K562 (cell line): Measurements from ENCODE around the gene ARHGAP26. TPM values are rescaled to one million over a fixed set of nuclear protein-coding genes. Genes with fewer than 3 reads are reported as not detected.

Experiments used
- ATAC-seq: fragments of 200-7000 bp; cut with Tn5 transposase; 3 replicates; pipeline ENCODE4 v1.9.1; 2020; ENCODE audit warnings: moderate library complexity
- BruUV-seq: library from RNA; stranded (reverse); fragments of 400-500 nt; replicated peaks from 2 replicates; lab custom pipeline; 2021; lab: Mats Ljungman, UMichigan
- CTCF ChIA-PET: fragments of 300-600 bp; formaldehyde crosslinking; extraction: SDS; loops from one replicate; lab custom pipeline; 2021; ENCODE audit warnings: low intra/inter-chr PET ratio; lab: Yijun Ruan, JAX
- POLR2A ChIA-PET: fragments of 300-600, 350-650 bp; sonication (Branson Sonifier 250); formaldehyde crosslinking; extraction: SDS; loops from one replicate; lab custom pipeline; 2021; ENCODE audit warnings: antibody characterized with exemption, inconsistent platforms; lab: Yijun Ruan, JAX
- DNase-seq, 4 experiments: peaks; one replicate each; pipeline versions ENCODE4 v3.0.0 to v3.0.0-alpha.2; 2011 to 2018; ENCODE audit warnings: low spot score in 3 of 4, mixed read lengths in 3 of 4; ENCODE audit errors: extremely low read depth in 1 of 4
- FAIRE-seq: peaks from 2 replicates; lab custom pipeline; 2011; peaks lifted over from hg19 to GRCh38; lab: Jason Lieb, UNC
- H2AFZ ChIP-seq: 2 replicates; pipeline ENCODE4 v1.6.0; 2011; ENCODE audit warnings: low read depth, low read length, control low read depth, inconsistent platforms
- H3K27ac ChIP-seq: fragments of 200-600 bp; 3 replicates; pipeline ENCODE4 v1.8.0; 2011; ENCODE audit warnings: low read depth, mild to moderate bottlenecking, control low read depth, inconsistent platforms, low read length, moderate library complexity, mixed read lengths; ENCODE audit errors: extremely low read depth
- H3K27me3 ChIP-seq, 2 experiments: fragments of 300-600 bp in 1 of 2; 2 replicates in 1 of 2; 3 replicates in 1 of 2; pipeline versions ENCODE4 v1.6.0 to v1.8.0; 2011; ENCODE audit warnings: inconsistent platforms in 2 of 2, low read length in 2 of 2, mild to moderate bottlenecking in 1 of 2, mixed read lengths in 1 of 2, moderate library complexity in 1 of 2; ENCODE audit not compliant: control insufficient read depth in 2 of 2, insufficient read depth in 2 of 2
- H3K36me3 ChIP-seq: fragments of 300-600 bp; 3 replicates; pipeline ENCODE4 v1.8.0; 2011; ENCODE audit warnings: mild to moderate bottlenecking, low read length, inconsistent platforms; ENCODE audit not compliant: control insufficient read depth, insufficient read depth
- H3K4me1 ChIP-seq, 2 experiments: fragments of 200-600 bp in 1 of 2; replicated peaks in 1 of 2; 2 replicates in 1 of 2; 3 replicates in 1 of 2; pipeline versions ENCODE4 v1.5.1 to v1.8.0; 2011; ENCODE audit warnings: inconsistent platforms in 2 of 2, low read length in 2 of 2, mild to moderate bottlenecking in 1 of 2, mixed read lengths in 1 of 2, moderate library complexity in 1 of 2; ENCODE audit not compliant: control insufficient read depth in 2 of 2, insufficient read depth in 2 of 2
- H3K4me2 ChIP-seq: 2 replicates; pipeline ENCODE4 v1.6.1; 2011; ENCODE audit warnings: low read length, control low read depth, inconsistent platforms, mixed read lengths; ENCODE audit not compliant: insufficient read depth
- H3K4me3 ChIP-seq: fragments of 200-600 bp; sonication (generic), shearing (Covaris generic); 2 replicates; pipeline ENCODE4 v1.5.1; 2016; ENCODE audit warnings: control low read depth, inconsistent platforms
- H3K79me2 ChIP-seq: fragments of 200-600 bp; 3 replicates; pipeline ENCODE4 v1.8.0; 2011; ENCODE audit warnings: low read length, inconsistent platforms; ENCODE audit not compliant: control insufficient read depth, insufficient read depth
- H3K9ac ChIP-seq, 2 experiments: 2 replicates each; pipeline versions ENCODE4 v1.6.0 to v1.6.1; 2011; ENCODE audit warnings: low read depth in 2 of 2, low read length in 2 of 2, control low read depth in 1 of 2, inconsistent platforms in 1 of 2, mild to moderate bottlenecking in 1 of 2, mixed read lengths in 1 of 2; ENCODE audit not compliant: insufficient read depth in 1 of 2
- H3K9me1 ChIP-seq: one replicate; pipeline ENCODE4 v1.6.0; 2011; ENCODE audit warnings: inconsistent platforms, mild to moderate bottlenecking, low read length, moderate library complexity; ENCODE audit not compliant: control insufficient read depth, insufficient read depth
- H3K9me3 ChIP-seq: replicated peaks from 2 replicates; pipeline ENCODE4 v1.5.1; 2011; ENCODE audit warnings: low read depth, low read length, inconsistent platforms; ENCODE audit not compliant: control insufficient read depth, insufficient read depth
- H4K20me1 ChIP-seq: replicated peaks from 2 replicates; pipeline ENCODE4 v1.6.1; 2011; ENCODE audit warnings: low read length, inconsistent platforms, mixed read lengths; ENCODE audit not compliant: control insufficient read depth, insufficient read depth
- BCOR ChIP-seq: fragments of 450-650 bp; IDR thresholded peaks from 2 replicates; pipeline ENCODE4 v1.6.1; 2016
- ESRRA ChIP-seq: fragments of 450-650 bp; IDR thresholded peaks from 2 replicates; pipeline ENCODE4 v1.6.1; 2014; ENCODE audit warnings: low read depth, mild to moderate bottlenecking, moderate library complexity, borderline replicate concordance
- ESRRB ChIP-seq: fragments of 250-450 bp; sonication (Bioruptor Pico); IDR thresholded peaks from 2 replicates; pipeline ENCODE4 v1.5.0; 2020; ENCODE audit warnings: mild to moderate bottlenecking, moderate library complexity, borderline replicate concordance
- FOS ChIP-seq: IDR thresholded peaks from 3 replicates; pipeline ENCODE4 v1.6.1; 2011; ENCODE audit not compliant: insufficient read length; ENCODE audit errors: extremely low read depth
- FOXK1 ChIP-seq: sonication (generic); formaldehyde crosslinking; IDR thresholded peaks from 2 replicates; pipeline ENCODE4 v1.8.0; 2022; ENCODE audit warnings: missing genetic modification reagents, mild to moderate bottlenecking, borderline replicate concordance
- GABPB1 ChIP-seq: sonication (generic); formaldehyde crosslinking; IDR thresholded peaks from 2 replicates; pipeline ENCODE4 v1.8.0; 2022; ENCODE audit warnings: mild to moderate bottlenecking, missing genetic modification reagents
- MCM7 ChIP-seq, 2 experiments: fragments of 450-650 bp; IDR thresholded peaks; 2 replicates each; pipeline ENCODE4 v1.6.1; 2016 to 2018
- NFIX ChIP-seq: fragments of 250-450 bp; sonication (Bioruptor Pico); IDR thresholded peaks from 2 replicates; pipeline ENCODE4 v1.4.0; 2020; ENCODE audit warnings: low read depth, mild to moderate bottlenecking, moderate library complexity
- PML ChIP-seq: IDR thresholded peaks from 2 replicates; pipeline ENCODE4 v1.6.1; 2012; ENCODE audit warnings: low read length, inconsistent platforms
- ZKSCAN3 ChIP-seq: fragments of 250-450 bp; sonication (Bioruptor Pico); IDR thresholded peaks from 2 replicates; pipeline ENCODE4 v1.4.0; 2020
- ZNF165 ChIP-seq: fragments of 250-450 bp; sonication (Bioruptor Pico); IDR thresholded peaks from 2 replicates; pipeline ENCODE4 v1.4.0; 2020; ENCODE audit warnings: borderline replicate concordance
- ZNF830 ChIP-seq: fragments of 250-450 bp; sonication (Bioruptor Pico); IDR thresholded peaks from 2 replicates; pipeline ENCODE4 v1.5.0; 2021; ENCODE audit warnings: mild to moderate bottlenecking
- WGBS: fragments of 100-300 bp; shearing (Covaris generic); methylation state at CpG from one replicate; pipeline ENCODE4 v1.1.6; 2016; ENCODE audit warnings: low coverage, mixed read lengths; ENCODE audit not compliant: insufficient coverage; ENCODE audit errors: missing lambda C conversion rate; 5-methylcytosine and 5-hydroxymethylcytosine counted together
- in situ Hi-C: fragments of 300-500 bp; cut with MboI; formaldehyde crosslinking; loops from 4 replicates; pipeline ENCODE4 v1.15.0; 2018; ENCODE audit warnings: inconsistent platforms, mixed read lengths
- intact Hi-C: fragments of 100-400 bp; cut with micrococcal nuclease; formaldehyde crosslinking; loops from 2 replicates; pipeline ENCODE4 v1.14.2; 2022
- polyA plus RNA-seq, 8 experiments: library from polyadenylated mRNA; depleted of rRNA in 4 of 8; stranded (reverse) in 5 of 8; unstranded in 3 of 8; fragments of >200 nt; fragmentation: Nextera tagmentation in 2 of 8; fragmentation: Illumina TruSeq in 1 of 8; extraction: Ambion mirVana in 2 of 8; extraction: Trizol in 1 of 8; gene quantifications; 2 replicates each; pipeline versions ENCODE4 v1.2.1 to v1.2.3, GENCODE V29; 2011 to 2014; ENCODE audit warnings: inconsistent platforms in 1 of 8, missing spikeins in 1 of 8
- total RNA-seq, 7 experiments: library from RNA; depleted of rRNA in 6 of 7; stranded (reverse); fragments of >200 nt in 6 of 7; fragmentation: Illumina TruSeq in 2 of 7; extraction: Trizol in 2 of 7; gene quantifications; 2 replicates each; pipeline versions ENCODE4 v1.2.1 to v1.2.3, GENCODE V29; 2011 to 2021; ENCODE audit warnings: low replicate concordance in 1 of 7
- TF ChIP-seq, protein P1 (sequence below): sonication (generic); formaldehyde crosslinking; IDR thresholded peaks from 2 replicates; pipeline ENCODE4 v1.8.1; 2023; ENCODE audit warnings: mild to moderate bottlenecking, missing genetic modification reagents
- TF ChIP-seq, protein P2 (sequence below): fragments of 450-650 bp; conservative IDR thresholded peaks from 2 replicates; pipeline ENCODE4 v1.6.1; 2016; ENCODE audit warnings: missing genetic modification characterization, low read depth, mild to moderate bottlenecking, missing compliant biosample characterization, moderate library complexity
- TF ChIP-seq, protein P3 (sequence below): fragments of 450-650 bp; formaldehyde crosslinking; IDR thresholded peaks from 2 replicates; pipeline ENCODE4 v1.4.0; 2020; ENCODE audit warnings: mild to moderate bottlenecking, moderate library complexity
- TF ChIP-seq, protein P4 (sequence below): fragments of 250-450 bp; sonication (Bioruptor Pico); IDR thresholded peaks from 2 replicates; pipeline ENCODE4 v1.5.0; 2021; ENCODE audit warnings: mild to moderate bottlenecking, borderline replicate concordance

ARHGAP26 gene
- total and polyA plus RNA-seq, 9 of the 15 experiments (the other 6 are each of a cell fraction or from before 2014, with no cell fraction given), result 0.13 to 1.1 (median 0.55) TPM

DNA sequence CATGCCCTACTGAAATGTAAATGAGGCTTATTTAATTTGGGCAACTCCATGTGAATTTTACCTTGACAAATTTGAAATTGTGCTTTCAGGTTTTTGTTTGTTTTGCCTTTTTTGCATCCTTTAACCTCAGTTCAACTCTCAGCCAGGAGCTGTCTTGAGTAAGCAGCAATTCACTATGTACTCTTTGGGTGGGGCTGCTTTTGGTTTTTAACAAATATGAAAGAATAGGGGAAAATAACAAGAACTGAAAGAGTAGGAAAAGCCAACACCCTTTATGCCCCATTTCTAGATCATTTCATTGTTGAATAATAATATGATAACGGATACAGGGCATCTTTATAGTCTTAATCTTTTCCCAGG, 192.0 kb downstream of the ARHGAP26 start:
- WGBS, result 0% methylated on average over 1 of the region's 1 CpG
- DNase-seq, result no peak
- POLR2A ChIA-PET, result interaction anchor here (1.3 kb wide), 1 partner anchor 9 kb away, joined by 3 read pairs; no protein-coding TSS in a partner anchor
- no peak for TF ChIP-seq BCOR
- TF ChIP-seq, protein P1, sequence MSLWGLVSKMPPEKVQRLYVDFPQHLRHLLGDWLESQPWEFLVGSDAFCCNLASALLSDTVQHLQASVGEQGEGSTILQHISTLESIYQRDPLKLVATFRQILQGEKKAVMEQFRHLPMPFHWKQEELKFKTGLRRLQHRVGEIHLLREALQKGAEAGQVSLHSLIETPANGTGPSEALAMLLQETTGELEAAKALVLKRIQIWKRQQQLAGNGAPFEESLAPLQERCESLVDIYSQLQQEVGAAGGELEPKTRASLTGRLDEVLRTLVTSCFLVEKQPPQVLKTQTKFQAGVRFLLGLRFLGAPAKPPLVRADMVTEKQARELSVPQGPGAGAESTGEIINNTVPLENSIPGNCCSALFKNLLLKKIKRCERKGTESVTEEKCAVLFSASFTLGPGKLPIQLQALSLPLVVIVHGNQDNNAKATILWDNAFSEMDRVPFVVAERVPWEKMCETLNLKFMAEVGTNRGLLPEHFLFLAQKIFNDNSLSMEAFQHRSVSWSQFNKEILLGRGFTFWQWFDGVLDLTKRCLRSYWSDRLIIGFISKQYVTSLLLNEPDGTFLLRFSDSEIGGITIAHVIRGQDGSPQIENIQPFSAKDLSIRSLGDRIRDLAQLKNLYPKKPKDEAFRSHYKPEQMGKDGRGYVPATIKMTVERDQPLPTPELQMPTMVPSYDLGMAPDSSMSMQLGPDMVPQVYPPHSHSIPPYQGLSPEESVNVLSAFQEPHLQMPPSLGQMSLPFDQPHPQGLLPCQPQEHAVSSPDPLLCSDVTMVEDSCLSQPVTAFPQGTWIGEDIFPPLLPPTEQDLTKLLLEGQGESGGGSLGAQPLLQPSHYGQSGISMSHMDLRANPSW (CRISPR knock-in tag), result no peak
- no peak for TF ChIP-seq ESRRB (CRISPR knock-in tag)
- no peak for TF ChIP-seq PML
- TF ChIP-seq, protein P2, sequence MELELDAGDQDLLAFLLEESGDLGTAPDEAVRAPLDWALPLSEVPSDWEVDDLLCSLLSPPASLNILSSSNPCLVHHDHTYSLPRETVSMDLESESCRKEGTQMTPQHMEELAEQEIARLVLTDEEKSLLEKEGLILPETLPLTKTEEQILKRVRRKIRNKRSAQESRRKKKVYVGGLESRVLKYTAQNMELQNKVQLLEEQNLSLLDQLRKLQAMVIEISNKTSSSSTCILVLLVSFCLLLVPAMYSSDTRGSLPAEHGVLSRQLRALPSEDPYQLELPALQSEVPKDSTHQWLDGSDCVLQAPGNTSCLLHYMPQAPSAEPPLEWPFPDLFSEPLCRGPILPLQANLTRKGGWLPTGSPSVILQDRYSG (tag), result no peak
- TF ChIP-seq ZNF830 (CRISPR knock-in tag), result no peak
- no peak for TF ChIP-seq GABPB1 (CRISPR knock-in tag)
- TF ChIP-seq ZKSCAN3 (CRISPR knock-in tag), result no peak
- TF ChIP-seq ZNF165 (CRISPR knock-in tag), result no peak
- no peak for TF ChIP-seq FOXK1 (CRISPR knock-in tag)
- TF ChIP-seq, protein P3, sequence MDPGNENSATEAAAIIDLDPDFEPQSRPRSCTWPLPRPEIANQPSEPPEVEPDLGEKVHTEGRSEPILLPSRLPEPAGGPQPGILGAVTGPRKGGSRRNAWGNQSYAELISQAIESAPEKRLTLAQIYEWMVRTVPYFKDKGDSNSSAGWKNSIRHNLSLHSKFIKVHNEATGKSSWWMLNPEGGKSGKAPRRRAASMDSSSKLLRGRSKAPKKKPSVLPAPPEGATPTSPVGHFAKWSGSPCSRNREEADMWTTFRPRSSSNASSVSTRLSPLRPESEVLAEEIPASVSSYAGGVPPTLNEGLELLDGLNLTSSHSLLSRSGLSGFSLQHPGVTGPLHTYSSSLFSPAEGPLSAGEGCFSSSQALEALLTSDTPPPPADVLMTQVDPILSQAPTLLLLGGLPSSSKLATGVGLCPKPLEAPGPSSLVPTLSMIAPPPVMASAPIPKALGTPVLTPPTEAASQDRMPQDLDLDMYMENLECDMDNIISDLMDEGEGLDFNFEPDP (CRISPR knock-in tag), result no peak
- TF ChIP-seq FOS, result no peak
- TF ChIP-seq MCM7 (IDR thresholded peaks at IDR 0.05), result no peak
- TF ChIP-seq ESRRA, result no peak
- TF ChIP-seq NFIX (CRISPR knock-in tag), result no peak
- TF ChIP-seq, protein P4, sequence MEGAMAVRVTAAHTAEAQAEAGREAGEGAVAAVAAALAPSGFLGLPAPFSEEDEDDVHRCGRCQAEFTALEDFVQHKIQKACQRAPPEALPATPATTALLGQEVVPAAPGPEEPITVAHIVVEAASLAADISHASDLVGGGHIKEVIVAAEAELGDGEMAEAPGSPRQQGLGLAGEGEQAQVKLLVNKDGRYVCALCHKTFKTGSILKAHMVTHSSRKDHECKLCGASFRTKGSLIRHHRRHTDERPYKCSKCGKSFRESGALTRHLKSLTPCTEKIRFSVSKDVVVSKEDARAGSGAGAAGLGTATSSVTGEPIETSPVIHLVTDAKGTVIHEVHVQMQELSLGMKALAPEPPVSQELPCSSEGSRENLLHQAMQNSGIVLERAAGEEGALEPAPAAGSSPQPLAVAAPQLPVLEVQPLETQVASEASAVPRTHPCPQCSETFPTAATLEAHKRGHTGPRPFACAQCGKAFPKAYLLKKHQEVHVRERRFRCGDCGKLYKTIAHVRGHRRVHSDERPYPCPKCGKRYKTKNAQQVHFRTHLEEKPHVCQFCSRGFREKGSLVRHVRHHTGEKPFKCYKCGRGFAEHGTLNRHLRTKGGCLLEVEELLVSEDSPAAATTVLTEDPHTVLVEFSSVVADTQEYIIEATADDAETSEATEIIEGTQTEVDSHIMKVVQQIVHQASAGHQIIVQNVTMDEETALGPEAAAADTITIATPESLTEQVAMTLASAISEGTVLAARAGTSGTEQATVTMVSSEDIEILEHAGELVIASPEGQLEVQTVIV (CRISPR knock-in tag), result no peak
- Histone ChIP-seq H4K20me1 (no peaks in the 10 kb centered on the region), H3K9me1 (no peaks in the 10 kb centered on the region), H3K4me3 (no peak overlapping the region), H3K27ac (no peak overlapping the region), H2AFZ (no peak overlapping the region), H3K27me3 (no peaks in the 10 kb centered on the region; a peak in 1 of 5 replicates), H3K9me3 (no peaks in the 10 kb centered on the region), H3K36me3 (no peaks in the 10 kb centered on the region), H3K4me2 (no peak overlapping the region), H3K4me1 (no peaks in the 10 kb centered on the region), H3K79me2 (no peaks in the 10 kb centered on the region), H3K9ac (no peak overlapping the region)
- no TSS peak for BruUV-seq
- in situ Hi-C loops (no loop called here), intact Hi-C loops (no loop called here)
- FAIRE-seq, result no peak
- no peak for ATAC-seq
- CTCF ChIA-PET, result no interaction called here
